Liver (tissue), 3 donors: Measurements from ENCODE around the gene DPH2.

Source experiments
- CTCF ChIP-seq: fragments of 150-350 bp; IDR thresholded peaks from 2 replicates; pipeline ENCODE4 v1.5.1; 2017; ENCODE audit warnings: improper control_type of control experiment, low read depth, low read length; ENCODE audit not compliant: missing input control
- SP1 ChIP-seq: IDR thresholded peaks from 2 replicates; pipeline ENCODE4 v1.6.1; 2018; ENCODE audit warnings: antibody characterized with exemption, mild to moderate bottlenecking
- donor health status: healthy.
- donor health status: healthy.

GRCh38 chr1:43970911-43971310 is 1.1 kb downstream of the DPH2 start:
- TF ChIP-seq SP1, result no peak
- TF ChIP-seq CTCF, result no peak
